Measurements from ENCODE around the gene RNF212B. TPM values are rescaled to one million over a fixed set of nuclear protein-coding genes. Genes with fewer than 3 reads are reported as not detected.

RNF212B gene
- total and polyA plus RNA-seq, 2 of the 13 experiments (the other 11 are each of a cell fraction or from before 2014, with no cell fraction given), result 0.05 TPM; not detected in 1

DNA sequence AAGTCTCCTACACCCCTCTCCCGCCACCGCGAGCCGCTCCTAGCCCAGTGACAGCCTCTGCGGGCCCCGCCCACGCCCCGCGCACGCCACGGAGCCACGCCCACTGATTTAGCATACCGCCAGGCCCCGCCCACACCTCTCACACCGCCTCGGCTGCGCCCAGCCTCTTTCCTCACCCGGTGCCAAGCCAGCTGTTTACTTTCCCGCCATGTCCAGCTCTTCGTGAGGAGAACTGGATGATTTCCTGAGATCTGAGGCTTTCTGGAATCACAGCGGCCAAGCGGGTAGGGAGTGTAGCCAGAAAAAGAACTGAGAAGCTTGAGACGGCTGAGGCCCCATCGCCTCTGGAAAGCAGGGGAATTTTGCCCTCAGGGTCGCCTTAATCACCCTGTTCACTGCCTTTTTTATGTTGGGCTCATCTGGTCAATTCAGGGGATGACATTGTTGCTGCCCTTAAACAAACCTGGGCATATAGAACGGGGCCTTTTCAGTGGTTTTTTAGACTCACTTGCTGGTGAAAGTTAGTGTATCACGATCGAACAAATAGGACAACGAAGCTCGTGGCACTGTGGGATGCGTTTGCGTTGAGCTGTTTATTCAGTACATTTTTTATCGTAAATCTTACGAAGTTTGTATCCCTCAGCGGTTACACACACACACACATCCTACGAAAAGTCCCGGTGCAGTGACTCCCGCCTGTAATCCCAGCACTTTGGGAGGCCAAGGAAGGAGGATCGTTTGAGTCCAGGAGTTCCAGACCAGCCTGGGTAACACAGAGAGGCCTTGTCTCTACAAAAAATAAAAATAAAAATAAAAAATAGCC lies at the start of gene RNF212B (continued):
- TF ChIP-seq, protein P1, sequence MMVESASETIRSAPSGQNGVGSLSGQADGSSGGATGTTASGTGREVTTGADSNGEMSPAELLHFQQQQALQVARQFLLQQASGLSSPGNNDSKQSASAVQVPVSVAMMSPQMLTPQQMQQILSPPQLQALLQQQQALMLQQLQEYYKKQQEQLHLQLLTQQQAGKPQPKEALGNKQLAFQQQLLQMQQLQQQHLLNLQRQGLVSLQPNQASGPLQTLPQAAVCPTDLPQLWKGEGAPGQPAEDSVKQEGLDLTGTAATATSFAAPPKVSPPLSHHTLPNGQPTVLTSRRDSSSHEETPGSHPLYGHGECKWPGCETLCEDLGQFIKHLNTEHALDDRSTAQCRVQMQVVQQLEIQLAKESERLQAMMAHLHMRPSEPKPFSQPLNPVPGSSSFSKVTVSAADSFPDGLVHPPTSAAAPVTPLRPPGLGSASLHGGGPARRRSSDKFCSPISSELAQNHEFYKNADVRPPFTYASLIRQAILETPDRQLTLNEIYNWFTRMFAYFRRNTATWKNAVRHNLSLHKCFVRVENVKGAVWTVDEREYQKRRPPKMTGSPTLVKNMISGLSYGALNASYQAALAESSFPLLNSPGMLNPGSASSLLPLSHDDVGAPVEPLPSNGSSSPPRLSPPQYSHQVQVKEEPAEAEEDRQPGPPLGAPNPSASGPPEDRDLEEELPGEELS (CRISPR knock-in tag; IDR thresholded peaks at IDR 0.05), result 0 out of 2 replicates have a peak, but pooled peaks have one; percentile 43
- TF ChIP-seq ZNF263 (CRISPR knock-in tag; IDR thresholded peaks at IDR 0.05), result no peak
- TF ChIP-seq ZNF264 (CRISPR knock-in tag; IDR thresholded peaks at IDR 0.05), result no peak
- TF ChIP-seq TCF7 (IDR thresholded peaks at IDR 0.05; ENCODE audit: low read depth), result no peak
- peak; percentile 54 for TF ChIP-seq POGZ (CRISPR knock-in tag; IDR thresholded peaks at IDR 0.05)
- TF ChIP-seq EZH2 (conservative IDR thresholded peaks at IDR 0.05; ENCODE audit: low read depth, low read length), result no peak
- TF ChIP-seq PLRG1 (conservative IDR thresholded peaks at IDR 0.05), result no peak
- peak; percentile 71 for TF ChIP-seq GABPB1 (CRISPR knock-in tag; IDR thresholded peaks at IDR 0.05)
- no peak for TF ChIP-seq RBM39 (IDR thresholded peaks at IDR 0.05; ENCODE audit: low read depth, low read length, poor library complexity, severe bottlenecking)
- no peak for TF ChIP-seq KLF15 (CRISPR knock-in tag; IDR thresholded peaks at IDR 0.05; ENCODE audit: borderline replicate concordance)
- TF ChIP-seq U2AF1 (optimal IDR thresholded peaks at IDR 0.05; ENCODE audit: low read depth, low read length), result no peak
- TF ChIP-seq ZNF564 (CRISPR knock-in tag; IDR thresholded peaks at IDR 0.05), result no peak
- TF ChIP-seq SMAD9 (CRISPR knock-in tag; IDR thresholded peaks at IDR 0.05), result no peak
- TF ChIP-seq, protein P2, sequence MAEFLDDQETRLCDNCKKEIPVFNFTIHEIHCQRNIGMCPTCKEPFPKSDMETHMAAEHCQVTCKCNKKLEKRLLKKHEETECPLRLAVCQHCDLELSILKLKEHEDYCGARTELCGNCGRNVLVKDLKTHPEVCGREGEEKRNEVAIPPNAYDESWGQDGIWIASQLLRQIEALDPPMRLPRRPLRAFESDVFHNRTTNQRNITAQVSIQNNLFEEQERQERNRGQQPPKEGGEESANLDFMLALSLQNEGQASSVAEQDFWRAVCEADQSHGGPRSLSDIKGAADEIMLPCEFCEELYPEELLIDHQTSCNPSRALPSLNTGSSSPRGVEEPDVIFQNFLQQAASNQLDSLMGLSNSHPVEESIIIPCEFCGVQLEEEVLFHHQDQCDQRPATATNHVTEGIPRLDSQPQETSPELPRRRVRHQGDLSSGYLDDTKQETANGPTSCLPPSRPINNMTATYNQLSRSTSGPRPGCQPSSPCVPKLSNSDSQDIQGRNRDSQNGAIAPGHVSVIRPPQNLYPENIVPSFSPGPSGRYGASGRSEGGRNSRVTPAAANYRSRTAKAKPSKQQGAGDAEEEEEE (CRISPR knock-in tag; IDR thresholded peaks at IDR 0.05; ENCODE audit: borderline replicate concordance), result no peak
- no peak for TF ChIP-seq MED13 (CRISPR knock-in tag; IDR thresholded peaks at IDR 0.05)
- TF ChIP-seq MEF2D (CRISPR knock-in tag; IDR thresholded peaks at IDR 0.05), result peak; percentile 24
- TF ChIP-seq, protein P3, sequence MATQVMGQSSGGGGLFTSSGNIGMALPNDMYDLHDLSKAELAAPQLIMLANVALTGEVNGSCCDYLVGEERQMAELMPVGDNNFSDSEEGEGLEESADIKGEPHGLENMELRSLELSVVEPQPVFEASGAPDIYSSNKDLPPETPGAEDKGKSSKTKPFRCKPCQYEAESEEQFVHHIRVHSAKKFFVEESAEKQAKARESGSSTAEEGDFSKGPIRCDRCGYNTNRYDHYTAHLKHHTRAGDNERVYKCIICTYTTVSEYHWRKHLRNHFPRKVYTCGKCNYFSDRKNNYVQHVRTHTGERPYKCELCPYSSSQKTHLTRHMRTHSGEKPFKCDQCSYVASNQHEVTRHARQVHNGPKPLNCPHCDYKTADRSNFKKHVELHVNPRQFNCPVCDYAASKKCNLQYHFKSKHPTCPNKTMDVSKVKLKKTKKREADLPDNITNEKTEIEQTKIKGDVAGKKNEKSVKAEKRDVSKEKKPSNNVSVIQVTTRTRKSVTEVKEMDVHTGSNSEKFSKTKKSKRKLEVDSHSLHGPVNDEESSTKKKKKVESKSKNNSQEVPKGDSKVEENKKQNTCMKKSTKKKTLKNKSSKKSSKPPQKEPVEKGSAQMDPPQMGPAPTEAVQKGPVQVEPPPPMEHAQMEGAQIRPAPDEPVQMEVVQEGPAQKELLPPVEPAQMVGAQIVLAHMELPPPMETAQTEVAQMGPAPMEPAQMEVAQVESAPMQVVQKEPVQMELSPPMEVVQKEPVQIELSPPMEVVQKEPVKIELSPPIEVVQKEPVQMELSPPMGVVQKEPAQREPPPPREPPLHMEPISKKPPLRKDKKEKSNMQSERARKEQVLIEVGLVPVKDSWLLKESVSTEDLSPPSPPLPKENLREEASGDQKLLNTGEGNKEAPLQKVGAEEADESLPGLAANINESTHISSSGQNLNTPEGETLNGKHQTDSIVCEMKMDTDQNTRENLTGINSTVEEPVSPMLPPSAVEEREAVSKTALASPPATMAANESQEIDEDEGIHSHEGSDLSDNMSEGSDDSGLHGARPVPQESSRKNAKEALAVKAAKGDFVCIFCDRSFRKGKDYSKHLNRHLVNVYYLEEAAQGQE (IDR thresholded peaks at IDR 0.05; ENCODE audit: borderline replicate concordance in 1 of 2, low read depth in 1 of 2, low read length in 2 of 2), result no peak
- TF ChIP-seq, protein P4, sequence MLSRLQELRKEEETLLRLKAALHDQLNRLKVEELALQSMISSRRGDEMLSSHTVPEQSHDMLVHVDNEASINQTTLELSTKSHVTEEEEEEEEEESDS (CRISPR knock-in tag; IDR thresholded peaks at IDR 0.05; ENCODE audit: borderline replicate concordance), result no peak; the same call in 1 of the 2 replicates
- peak; percentile 93 for TF ChIP-seq FOXA3 (CRISPR knock-in tag; IDR thresholded peaks at IDR 0.05)

All from HepG2 (cell line).